GM23338 (cell line): ENCODE results near the gene CCDC68. TPM values are rescaled to one million over a fixed set of nuclear protein-coding genes. Genes with fewer than 3 reads are reported as not detected.

ENCODE experiments used
- polyA plus RNA-seq: library from polyadenylated mRNA; unstranded; fragments of >200 nt; fragmentation: Nextera tagmentation; extraction: Ambion mirVana; gene quantifications from 2 replicates; pipeline ENCODE4 v1.2.1, GENCODE V29; 2016
- total RNA-seq: library from RNA; depleted of rRNA; stranded (reverse); fragments of >200 nt; shearing (Covaris generic); gene quantifications from 2 replicates; pipeline ENCODE4 v1.2.3, GENCODE V29; 2014; rRNA removed

The CCDC68 gene
- total and polyA plus RNA-seq, 2 experiments from 2014 or later: 1.6 to 3.7 TPM

Other genes starting within 250 kb of the CCDC68 start
- 0.31 and 0.56 TPM in 2 replicates for gene RAB27B, start 131.0 kb downstream of the CCDC68 start, total RNA-seq
- gene RAB27B, start 131.0 kb downstream of the CCDC68 start, polyA plus RNA-seq: 0.13 and 0.47 TPM in 2 replicates